ENCODE results near the gene TLX1. TPM values are rescaled to one million over a fixed set of nuclear protein-coding genes. Genes with fewer than 3 reads are reported as not detected.
A peak's percentile ranks its signal among the peaks of the same experiment; 100 is the strongest.

The TLX1 gene
- total RNA-seq, 2 experiments from 2014 or later = not detected

DNA sequence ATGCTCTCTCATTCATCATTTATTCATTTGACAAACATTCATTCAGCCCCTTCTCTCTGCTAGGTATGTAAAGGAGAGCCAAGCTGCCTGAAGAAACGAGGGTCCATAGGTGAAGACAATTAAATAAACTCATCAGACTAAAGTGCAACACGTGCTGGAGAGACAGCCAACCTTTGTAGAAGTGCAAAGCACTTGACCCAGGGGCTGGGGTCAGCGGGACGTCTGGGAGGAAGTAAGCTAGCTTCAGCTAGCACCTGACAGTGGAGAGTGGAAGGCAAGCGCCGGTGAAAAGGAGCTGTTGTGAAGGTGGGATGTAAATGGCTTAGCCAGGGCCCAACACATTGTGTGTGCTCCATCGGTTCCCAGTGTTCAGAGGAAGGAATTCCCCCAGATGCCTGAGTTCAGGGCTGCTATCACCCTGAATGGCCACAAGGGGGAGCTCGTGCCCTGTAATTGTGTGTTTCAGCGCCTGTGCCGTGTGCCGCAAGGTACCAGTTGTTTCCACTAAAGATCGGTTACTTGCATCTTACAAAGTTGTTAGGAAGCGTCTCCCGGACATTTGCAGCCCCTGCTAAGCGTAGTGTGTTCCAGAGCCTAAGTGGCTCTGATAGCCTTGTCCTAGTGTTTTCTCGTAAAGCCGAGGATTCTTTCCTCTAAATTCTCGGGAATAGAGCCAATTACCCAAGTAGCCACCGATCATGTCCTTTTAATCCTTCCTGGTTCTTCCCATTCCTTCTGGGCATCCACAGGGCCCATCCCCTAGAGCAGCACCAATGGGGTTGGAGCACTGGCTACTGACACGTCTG, 30.6 kb downstream of the TLX1 start:
- peaks cover 92% of the 10 kb centered on the region for H3K27me3 Mint-ChIP-seq
- intact Hi-C loops (cut with DNase I, micrococcal nuclease) = loop anchor here in 1 of 2 experiments (1.0 kb wide), 1 partner anchor 409 kb away; no protein-coding TSS in a partner anchor
- H3K4me1 ChIP-seq (ENCODE audit: insufficient read depth, low read length) = peaks cover 9% of the 10 kb centered on the region
- peak; percentile 97 for ATAC-seq (ENCODE audit: poor library complexity)
- H3K9me3 Mint-ChIP-seq = no peaks in the 10 kb centered on the region
- no peaks in the 10 kb centered on the region for H3K9me3 ChIP-seq (ENCODE audit: control insufficient read depth in 1 of 2, insufficient read depth in 1 of 2, low read length in 2 of 2)
- no peak overlapping the region for H3K4me3 Mint-ChIP-seq
- H3K36me3 ChIP-seq (ENCODE audit: insufficient read depth, low read length) = no peaks in the 10 kb centered on the region
- CTCF ChIA-PET = interaction anchor here (0.6 to 2.1 kb wide), 6 partner anchors 9 to 201 kb away, joined by 3 to 15 read pairs (median 3); no protein-coding TSS in a partner anchor
- H3K27ac Mint-ChIP-seq = no peak overlapping the region
- H3K4me1 Mint-ChIP-seq (ENCODE audit: low read depth) = peaks cover 12% of the 10 kb centered on the region
- H3K4me3 ChIP-seq (ENCODE audit: low read length) = no peak overlapping the region
- POLR2A ChIA-PET = no interaction called here
- TF ChIP-seq, protein P1, sequence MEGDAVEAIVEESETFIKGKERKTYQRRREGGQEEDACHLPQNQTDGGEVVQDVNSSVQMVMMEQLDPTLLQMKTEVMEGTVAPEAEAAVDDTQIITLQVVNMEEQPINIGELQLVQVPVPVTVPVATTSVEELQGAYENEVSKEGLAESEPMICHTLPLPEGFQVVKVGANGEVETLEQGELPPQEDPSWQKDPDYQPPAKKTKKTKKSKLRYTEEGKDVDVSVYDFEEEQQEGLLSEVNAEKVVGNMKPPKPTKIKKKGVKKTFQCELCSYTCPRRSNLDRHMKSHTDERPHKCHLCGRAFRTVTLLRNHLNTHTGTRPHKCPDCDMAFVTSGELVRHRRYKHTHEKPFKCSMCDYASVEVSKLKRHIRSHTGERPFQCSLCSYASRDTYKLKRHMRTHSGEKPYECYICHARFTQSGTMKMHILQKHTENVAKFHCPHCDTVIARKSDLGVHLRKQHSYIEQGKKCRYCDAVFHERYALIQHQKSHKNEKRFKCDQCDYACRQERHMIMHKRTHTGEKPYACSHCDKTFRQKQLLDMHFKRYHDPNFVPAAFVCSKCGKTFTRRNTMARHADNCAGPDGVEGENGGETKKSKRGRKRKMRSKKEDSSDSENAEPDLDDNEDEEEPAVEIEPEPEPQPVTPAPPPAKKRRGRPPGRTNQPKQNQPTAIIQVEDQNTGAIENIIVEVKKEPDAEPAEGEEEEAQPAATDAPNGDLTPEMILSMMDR (IDR thresholded peaks at IDR 0.05) = peak; percentile 98
- no peak overlapping the region for H3K27ac ChIP-seq (ENCODE audit: low read depth in 1 of 2, low read length in 2 of 2)
- H3K36me3 Mint-ChIP-seq (ENCODE audit: low read depth) = no peaks in the 10 kb centered on the region
- H3K27me3 ChIP-seq (ENCODE audit: control insufficient read depth in 1 of 2, insufficient read depth in 2 of 2, low read length in 2 of 2) = peaks cover 25 to 34% of the 10 kb centered on the region in 2 experiments
- peak; percentile 53 to 90 (median 62) for DNase-seq

DNA sequence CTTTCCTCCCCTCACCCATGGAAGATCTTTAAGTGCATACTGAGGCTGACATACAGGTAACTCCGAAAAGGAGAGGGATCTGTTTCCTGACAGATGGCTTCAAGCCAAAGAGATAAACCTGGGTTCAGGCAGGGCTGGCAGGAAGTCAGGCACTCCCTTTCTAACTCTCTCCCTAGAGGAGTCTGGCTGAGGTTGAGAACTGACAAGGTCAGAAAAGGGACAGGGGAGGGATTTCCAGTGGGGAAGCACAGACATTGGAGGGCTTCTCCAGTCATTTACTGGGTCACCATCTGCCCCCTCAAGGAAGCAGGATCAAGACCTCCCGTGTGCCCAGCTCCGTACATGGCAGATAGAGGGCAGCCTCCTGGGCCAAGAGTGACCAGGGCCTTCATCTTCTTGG, 31.6 kb downstream of the TLX1 start:
- Mint-ChIP-seq H3K4me3 (no peak overlapping the region), H3K36me3 (ENCODE audit: low read depth) (no peaks in the 10 kb centered on the region), H3K9me3 (no peaks in the 10 kb centered on the region), H3K27me3 (peaks cover 94% of the 10 kb centered on the region), H3K4me1 (ENCODE audit: low read depth) (peaks cover 12% of the 10 kb centered on the region), H3K27ac (no peak overlapping the region)
- intact Hi-C loops (cut with DNase I, micrococcal nuclease) = no loop called here
- Histone ChIP-seq H3K4me1 (ENCODE audit: insufficient read depth, low read length) (peaks cover 9% of the 10 kb centered on the region), H3K9me3 (ENCODE audit: control insufficient read depth in 1 of 2, insufficient read depth in 1 of 2, low read length in 2 of 2) (no peaks in the 10 kb centered on the region), H3K36me3 (ENCODE audit: insufficient read depth, low read length) (no peaks in the 10 kb centered on the region), H3K27ac (ENCODE audit: low read depth in 1 of 2, low read length in 2 of 2) (no peak overlapping the region), H3K27me3 (ENCODE audit: control insufficient read depth in 1 of 2, insufficient read depth in 2 of 2, low read length in 2 of 2) (peaks cover 30 to 43% of the 10 kb centered on the region in 2 experiments), H3K4me3 (ENCODE audit: low read length) (no peak overlapping the region)
- no peak for ATAC-seq (ENCODE audit: poor library complexity)
- CTCF ChIA-PET = no interaction called here
- no peak for DNase-seq
- TF ChIP-seq, protein P1 (IDR thresholded peaks at IDR 0.05) = no peak
- POLR2A ChIA-PET = no interaction called here

DNA sequence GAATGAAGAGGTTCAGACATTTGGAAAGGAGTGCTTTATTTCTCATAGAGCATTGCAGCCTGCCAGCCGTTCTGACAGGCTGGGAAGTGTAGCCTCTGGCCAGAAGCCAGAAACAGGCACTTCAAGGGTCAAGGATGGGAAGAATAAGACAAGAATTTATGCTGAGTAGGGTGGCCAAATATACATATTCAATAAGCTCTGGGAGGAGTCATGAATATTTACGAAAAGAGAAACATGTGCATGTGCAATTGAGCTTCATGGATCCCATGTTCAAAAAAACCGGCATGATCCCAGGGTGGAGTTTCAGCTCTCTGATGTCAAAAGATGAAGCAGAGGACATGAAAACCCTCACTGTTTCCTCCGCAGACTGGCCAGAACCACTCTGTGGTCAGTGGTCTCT, 32.9 kb downstream of the TLX1 start:
- Mint-ChIP-seq H3K27me3 (peaks cover 94% of the 10 kb centered on the region), H3K9me3 (no peaks in the 10 kb centered on the region), H3K36me3 (ENCODE audit: low read depth) (no peaks in the 10 kb centered on the region), H3K4me1 (ENCODE audit: low read depth) (peaks cover 12% of the 10 kb centered on the region), H3K4me3 (no peak overlapping the region), H3K27ac (no peak overlapping the region)
- ChIA-PET CTCF (no interaction called here), POLR2A (no interaction called here)
- DNase-seq (no peak), ATAC-seq (ENCODE audit: poor library complexity) (no peak)
- Histone ChIP-seq H3K27ac (ENCODE audit: low read depth in 1 of 2, low read length in 2 of 2) (no peak overlapping the region), H3K27me3 (ENCODE audit: control insufficient read depth in 1 of 2, insufficient read depth in 2 of 2, low read length in 2 of 2) (peaks cover 32 to 51% of the 10 kb centered on the region in 2 experiments), H3K4me3 (ENCODE audit: low read length) (no peak overlapping the region), H3K9me3 (ENCODE audit: control insufficient read depth in 1 of 2, insufficient read depth in 1 of 2, low read length in 2 of 2) (no peaks in the 10 kb centered on the region), H3K4me1 (ENCODE audit: insufficient read depth, low read length) (peaks cover 9% of the 10 kb centered on the region), H3K36me3 (ENCODE audit: insufficient read depth, low read length) (no peaks in the 10 kb centered on the region)
- TF ChIP-seq, protein P1 (IDR thresholded peaks at IDR 0.05) = no peak
- intact Hi-C loops (cut with DNase I, micrococcal nuclease) = no loop called here

Data from CD4-positive, alpha-beta T cell (primary cell).